Kidney capillary endothelial cell (primary cell): ENCODE data around the gene DCAF8L1.
"Not testable (repeated sequence)": the region's sequence is repeated elsewhere in the genome, so short reads cannot be mapped to it uniquely, and the experiment has no call there.

Experiments
- DNase-seq: peaks from one replicate; pipeline ENCODE4 v3.0.0-alpha.2; 2018; ENCODE audit warnings: low spot score

The DCAF8L1 gene

DNA sequence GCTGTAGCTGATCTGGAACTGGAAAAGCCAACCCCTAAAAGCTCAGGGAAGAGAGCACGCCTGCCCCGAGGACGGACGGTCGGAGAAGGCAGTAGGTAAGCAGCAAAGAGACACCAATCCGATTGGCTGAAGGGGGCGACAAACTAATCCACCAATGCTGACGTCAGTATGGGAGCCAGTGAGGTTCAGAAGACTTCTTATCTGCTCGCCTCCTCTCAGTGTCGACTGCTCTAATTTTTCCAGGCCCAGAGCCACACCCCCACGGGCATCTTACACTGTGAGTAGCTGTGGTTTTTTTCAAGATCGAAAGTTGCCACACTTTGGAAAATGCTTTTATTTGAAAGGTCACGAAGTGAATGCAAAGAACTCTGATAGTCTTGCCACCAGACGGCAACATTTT lies at the start of gene DCAF8L1:
Gene DCAF8L1 (minus strand): TSS at position 101 of the 400 bp plus-strand sequence. CDS start 115 bp downstream, outside the sequence.
- no peak for DNase-seq

DNA sequence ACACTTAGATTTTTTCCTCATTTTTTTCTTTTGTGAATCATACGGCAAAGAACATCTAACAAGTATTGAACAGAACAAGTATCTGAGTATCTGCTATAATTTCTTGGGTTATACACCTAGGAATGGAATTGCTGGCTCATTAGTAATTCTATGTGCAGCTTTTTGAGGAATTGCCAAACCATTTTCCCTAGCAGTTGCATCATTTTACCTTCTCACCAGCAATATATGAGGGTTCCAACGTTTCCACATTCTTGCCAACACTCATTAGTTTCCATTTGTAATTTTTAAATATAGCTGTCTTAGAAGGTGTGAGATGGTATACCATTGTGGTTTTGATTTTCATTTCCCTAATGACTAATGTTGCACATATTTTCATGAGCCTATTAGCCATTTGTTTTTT lies 41.1 kb upstream of the DCAF8L1 start:
- DNase-seq: no peak

DNA sequence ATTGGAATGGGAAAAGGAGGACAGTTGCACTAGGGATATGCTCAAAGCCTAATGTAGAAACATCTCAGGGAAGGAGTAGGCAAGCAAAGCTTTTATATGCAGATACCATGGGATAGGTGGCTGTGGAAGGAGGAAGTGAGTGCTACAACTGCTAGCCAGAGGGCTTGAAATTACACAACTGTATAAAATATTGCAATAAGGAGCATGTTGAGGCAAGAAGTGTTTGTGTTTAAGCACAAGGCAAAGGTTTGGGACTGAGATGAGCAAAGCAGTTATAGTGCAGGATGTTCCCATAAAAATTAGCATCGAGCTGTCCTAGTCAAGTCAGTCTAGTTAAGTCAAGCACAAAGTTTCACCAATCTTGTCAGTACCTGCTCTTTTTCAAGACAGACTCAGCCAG lies 35.6 kb upstream of the DCAF8L1 start:
- no peak for DNase-seq

DNA sequence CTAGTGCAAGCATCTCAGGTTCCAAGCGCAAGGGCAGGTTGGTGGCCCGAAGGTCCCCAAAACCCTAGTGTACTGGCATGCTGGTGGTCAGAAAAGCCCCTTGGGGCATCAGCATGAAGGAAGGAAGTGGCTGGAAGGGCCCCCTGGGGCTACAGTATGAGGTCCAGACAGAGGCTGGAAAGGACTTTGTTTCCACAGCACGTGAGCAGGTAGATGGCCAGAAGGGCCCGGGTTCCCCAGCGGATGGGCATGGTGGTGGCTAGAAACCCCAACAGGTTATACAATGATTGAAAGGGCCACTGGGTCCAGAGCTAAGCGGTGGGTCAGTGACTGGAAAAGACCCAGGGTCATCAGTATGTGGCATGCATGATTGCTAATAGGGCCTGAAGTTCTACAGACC lies 34.7 kb upstream of the DCAF8L1 start:
- no peak for DNase-seq

DNA sequence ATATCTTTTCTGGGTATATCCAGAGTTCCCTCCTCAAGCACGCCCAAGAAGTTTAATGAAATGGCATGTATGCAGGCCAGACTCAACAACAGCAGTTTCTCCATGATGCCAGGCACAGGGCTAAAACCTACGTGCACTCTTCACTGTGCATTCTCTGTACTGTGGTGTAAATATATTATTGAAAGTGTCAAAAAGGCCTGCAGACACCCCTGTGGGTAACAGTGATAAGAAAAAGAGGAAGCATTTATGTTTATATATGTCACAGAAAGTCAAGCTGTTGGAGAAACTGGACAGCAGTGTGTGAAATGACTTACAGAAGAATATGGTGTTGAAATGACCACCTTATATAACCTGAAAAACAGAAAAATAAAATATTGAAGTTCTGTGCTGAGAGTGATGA lies 29.6 kb upstream of the DCAF8L1 start:
- no peak for DNase-seq

DNA sequence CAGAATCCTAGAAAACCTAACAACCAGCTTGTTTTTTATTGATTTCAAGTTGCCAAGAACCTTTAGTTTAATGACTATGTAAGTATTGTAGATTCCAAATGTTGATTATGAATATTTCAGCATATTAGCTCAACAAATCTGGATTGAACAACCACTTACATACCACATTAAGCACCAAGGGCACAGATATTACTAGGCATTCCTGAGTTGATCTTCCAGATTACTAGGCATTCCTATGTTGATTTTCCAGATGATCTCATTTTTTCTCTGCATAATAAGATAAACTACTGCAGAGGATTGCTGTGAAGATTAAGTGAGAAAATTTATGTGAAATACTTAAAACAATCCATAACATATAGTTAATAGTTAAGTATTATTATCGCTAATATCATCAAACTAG lies 17.4 kb upstream of the DCAF8L1 start:
- DNase-seq: no peak

DNA sequence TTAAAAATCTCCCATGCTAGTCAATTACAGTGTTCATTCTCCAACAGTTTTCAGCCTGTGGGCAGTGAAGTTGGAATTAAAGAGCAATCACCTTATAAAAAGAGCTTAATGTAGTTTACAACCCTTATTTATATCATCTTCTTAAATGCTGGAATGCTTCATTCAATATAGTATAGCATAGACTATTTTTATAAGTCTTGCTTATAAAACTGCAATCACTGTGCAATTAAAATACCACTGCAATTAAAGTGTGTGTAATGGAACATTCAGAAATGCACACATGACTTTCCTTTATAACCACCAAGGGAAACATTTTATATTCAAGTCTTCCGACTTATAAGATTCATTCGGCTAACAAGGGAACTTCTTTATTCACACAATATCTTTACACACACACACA lies 16.4 kb upstream of the DCAF8L1 start:
- DNase-seq: no peak

DNA sequence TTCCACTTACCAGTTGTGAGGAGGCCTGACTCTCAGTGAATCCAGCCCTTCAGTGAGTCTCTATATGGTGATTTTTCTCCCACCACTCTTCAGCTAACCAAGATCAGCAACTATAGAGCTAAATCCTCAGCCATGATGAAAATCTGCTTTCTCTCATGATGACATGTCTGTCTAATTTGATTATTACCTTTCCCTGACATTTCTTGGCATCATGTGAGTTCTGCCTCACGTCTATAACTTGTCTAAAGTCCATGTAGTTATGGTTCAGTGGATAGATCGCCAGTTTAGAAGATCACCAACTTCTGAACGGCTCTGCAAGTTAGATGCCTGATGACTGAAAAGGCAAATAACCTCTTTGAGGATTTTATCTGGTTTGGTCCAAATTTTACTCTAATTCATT lies 14.9 kb upstream of the DCAF8L1 start:
- no peak for DNase-seq

DNA sequence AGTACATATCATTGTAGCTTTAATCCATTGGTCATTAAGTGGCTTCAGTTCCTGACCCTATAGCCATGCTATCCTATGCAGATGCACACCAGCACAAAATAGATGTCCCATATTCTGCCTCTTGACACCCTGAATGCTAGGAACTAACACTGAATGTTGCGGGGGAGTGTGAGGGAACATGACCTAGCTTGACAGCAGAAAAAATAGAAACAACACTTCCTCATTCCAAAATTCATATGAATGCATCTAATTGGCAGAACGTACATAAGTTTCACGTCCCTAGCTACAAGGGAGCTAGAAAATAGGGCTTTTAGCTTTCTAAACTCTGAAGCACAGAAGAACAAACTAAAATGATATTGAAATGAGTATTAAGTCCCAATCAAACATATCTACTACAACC lies 14.4 kb upstream of the DCAF8L1 start:
- DNase-seq: no peak

DNA sequence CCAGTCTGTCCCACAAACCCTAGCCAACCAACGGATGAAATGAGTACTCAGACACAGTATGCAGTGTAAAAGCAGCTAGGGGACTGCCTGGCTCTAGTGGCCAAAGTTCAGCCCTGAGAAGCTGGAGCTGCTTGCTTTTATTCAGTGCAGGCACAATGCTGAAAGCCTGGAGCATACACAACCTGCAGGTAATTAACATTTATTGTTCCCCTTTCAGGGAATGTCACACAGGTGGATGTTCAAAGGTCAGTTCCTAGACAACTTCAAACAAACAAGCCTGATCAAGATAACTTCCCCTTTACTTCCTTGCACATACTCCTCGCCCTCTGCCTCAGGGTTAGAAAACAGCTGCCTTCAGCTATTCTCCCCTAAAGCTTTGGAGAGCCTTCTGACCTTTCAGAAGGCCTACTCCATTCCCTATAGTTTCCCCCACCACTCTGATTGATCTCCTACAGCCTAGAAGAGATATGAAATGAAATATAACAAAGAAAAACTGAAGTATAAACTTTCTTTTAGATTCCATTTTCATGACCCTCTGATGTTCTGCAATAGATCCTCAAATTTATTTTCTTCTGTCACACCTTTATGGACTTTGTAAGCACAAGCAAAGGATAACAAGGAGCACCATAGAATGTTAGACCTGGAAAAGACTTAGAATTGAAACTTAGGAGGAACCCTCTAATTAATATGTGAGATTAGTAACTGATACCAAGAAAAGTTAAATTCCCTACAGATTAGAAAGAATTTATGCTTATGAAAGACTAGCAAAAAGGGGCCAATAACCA lies 6.8 kb upstream of the DCAF8L1 start:
- DNase-seq: no peak

DNA sequence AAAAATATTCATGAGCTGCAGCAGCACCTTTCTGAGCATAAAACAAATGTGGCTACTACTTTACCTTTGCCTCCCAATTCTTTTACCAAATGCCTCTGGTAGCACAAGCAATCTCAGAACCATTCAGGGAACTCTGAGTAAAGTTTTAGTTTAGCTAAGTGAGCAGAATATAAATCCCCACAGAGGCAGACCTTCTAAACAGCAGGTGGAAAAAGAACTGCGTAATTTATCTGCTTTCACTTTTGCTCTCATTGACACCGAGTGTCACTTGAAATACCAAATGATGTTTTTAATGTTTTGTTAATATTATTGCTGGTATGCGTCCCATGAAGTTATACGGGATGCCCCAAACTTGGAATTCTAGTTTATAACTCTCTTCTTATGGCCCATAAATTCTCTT lies 4.3 kb downstream of the DCAF8L1 start:
- DNase-seq: not testable (repeated sequence)

DNA sequence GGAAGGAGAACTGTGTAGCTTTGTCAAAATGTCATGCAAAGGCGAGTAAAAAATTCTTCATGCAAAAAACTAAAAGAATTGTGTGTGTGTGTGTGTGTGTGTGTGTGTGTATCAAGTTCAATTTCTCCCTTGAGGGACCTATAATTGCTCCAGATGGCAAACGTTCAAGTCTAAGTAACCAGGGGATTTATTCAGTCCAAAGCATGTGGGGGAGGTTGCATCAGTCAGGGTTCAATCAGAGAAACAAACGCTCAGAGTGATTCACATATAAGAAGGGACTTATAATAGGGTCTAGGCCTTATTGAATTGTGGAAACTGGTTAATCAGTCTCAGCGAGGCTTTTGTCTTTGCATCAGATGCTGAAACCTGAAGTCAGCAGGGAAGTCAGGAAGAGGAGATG lies 5.0 kb downstream of the DCAF8L1 start:
- no peak for DNase-seq

DNA sequence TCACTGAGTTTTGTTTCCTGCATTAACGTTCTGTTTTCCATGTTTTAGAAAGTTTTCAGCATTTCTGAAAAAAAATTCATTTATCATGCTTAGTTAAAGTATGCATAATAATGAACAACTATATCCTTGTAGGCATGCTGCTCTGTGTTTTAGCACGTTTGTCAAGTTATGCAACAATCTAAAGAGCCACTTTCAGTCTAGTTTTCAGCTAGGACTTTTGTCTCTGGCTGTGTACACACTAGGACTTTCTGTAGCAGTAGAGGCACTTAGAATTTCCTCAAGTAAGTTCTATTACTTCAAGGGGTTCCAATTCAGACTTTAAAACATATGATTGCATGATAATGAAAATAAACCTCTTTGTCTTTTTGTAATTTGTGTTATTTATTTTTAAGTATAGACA lies 12.4 kb downstream of the DCAF8L1 start:
- DNase-seq: no peak

DNA sequence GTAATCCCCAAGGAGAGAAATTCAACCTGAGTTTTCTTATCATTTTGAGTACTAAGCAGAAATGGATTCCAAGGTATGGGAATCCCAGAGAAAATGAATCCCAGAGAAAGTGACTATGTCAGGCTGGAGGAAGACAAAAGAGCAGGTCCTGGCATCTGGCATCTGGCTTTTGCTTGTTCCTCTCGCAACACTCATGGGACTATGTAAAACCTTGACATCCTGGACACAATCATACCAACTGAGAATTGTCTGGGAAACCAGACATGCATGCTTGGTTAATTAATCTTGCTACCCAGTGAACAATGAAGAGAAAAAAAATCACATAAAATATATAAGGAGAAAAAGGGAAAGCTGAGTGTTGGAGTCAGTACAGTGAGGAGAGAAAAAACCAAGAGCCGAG lies 12.9 kb downstream of the DCAF8L1 start:
- DNase-seq: no peak

DNA sequence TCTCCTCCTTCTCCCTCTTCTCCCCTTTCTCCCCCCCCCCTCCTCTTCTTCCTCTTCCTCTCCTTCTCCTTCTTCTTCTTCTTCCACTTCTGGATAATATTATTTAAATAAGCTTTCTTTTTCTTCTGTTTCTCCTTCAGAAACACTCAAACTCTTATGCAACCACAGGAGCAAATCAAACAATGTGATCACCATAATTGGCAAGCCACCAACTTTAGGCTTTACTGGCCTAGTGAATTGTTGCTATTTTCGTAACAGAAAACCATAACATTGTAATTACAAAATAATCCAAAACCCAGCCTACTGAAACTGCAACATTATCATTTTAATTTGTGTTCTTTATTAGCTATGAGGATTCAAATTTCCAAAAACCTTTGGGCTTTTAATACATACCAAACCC lies 14.3 kb downstream of the DCAF8L1 start:
- no peak for DNase-seq

DNA sequence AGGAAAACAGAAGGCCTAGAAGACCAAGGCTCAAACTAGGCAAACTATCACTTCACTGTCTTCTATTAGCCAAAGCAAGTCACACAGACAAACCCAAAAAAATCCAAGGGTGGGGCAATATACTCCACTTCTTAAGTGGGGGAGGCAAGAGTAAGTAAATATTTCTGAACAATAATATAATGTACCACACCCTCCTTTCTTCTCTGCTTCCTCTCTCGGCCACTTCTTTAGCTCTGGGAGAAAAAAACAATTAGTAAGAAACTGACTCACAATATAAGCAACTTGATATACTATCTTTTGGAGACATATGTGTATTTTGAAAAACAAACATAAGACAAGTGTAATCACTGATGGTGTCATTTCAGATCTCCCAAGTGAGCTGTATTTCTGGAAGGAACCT lies 14.8 kb downstream of the DCAF8L1 start:
- DNase-seq: no peak

DNA sequence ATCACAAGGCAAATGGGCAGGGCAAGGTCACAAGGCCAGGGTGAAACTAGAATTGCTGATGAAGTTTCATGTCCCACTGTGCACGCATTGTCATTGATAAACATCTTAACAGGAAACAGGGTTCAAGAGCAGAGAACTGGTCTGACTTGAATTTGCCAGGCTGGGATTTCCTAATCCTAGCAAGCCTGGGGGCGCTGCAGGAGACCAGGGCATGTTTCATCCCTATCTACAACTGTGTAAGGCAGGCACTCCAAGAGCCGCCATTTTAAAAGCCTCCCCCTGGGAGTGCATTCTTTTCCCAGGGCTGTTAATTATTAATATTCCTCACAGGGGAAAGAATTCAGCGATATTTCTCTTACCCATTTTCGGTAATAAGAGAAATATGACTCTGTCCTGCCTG lies 15.9 kb downstream of the DCAF8L1 start:
- not testable (repeated sequence) for DNase-seq

DNA sequence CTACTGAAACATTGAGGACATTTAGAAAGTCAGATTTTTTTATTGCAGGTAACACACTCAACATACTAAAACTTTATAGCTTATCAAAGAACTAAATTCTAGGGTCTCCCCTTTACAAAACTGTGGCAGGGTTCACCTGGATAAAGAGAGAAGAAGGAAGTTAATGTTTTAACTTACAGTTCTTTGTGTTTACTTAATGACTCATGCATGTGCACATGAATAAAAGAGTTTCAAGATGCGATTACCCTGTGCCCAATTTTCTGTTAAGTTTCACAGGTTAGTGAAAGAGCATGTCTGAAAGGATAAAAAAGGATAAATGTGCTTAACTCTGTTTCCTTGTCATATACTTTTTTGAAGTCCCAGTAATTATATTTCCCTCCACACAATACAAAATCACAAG lies 16.8 kb downstream of the DCAF8L1 start:
- no peak for DNase-seq

DNA sequence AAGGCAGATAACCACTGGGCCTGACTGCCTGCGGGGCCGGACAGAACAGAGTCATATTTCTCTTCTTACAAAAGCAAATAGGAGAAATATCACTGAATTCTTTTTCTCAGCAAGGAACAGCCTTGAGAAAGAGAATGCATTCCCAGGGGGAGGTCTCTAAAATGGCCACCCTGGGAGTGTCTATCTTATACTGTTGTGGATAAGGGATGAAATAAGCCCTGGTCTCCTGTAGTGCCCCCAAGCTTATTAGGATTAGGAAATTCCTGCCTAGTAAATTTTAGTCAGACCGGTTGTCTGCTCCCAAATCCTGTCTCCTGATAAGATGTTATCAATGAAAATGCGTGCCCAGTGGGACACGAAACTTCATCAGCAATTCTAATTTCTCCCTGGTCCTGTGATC lies 20.8 kb downstream of the DCAF8L1 start:
- DNase-seq: not testable (repeated sequence)

DNA sequence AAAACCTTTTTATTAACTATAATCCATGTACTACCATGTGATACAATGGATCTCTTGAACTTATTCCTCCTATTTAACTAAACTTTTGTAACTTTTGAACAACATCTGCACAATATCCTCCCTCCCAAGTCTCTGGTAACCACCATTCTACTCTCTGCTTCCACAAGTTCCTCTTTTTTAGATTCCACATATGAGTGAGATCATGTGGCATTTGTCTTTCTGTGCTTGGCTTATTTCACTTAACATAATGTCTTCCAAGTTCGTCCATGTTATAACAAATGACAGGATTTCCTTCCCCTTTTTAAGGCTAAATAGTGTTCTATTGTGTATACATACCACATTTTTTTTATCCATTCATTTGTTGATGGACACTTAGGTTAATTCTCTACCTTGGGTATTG lies 28.1 kb downstream of the DCAF8L1 start:
- no peak for DNase-seq

DNA sequence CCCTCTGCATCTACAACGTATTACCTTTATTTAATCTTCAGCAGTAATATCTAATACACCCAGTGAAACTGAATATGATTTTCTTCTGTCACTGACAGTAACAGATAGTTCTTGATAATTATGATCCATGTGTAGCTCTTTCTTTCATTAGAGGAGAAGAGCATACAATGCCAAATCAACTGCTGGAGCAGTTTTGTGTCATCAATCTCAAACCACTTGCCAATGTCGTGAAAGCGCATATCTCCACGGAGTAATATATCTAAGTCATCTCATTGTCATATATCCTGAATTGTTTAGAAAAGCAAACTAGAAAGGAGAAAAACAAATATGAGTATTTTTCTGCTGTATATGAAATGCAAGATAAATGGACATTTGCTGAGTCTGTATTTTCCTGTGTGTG lies 47.9 kb downstream of the DCAF8L1 start:
- no peak for DNase-seq
